ENCODE measurements around the gene MEI1. TPM values are rescaled to one million over a fixed set of nuclear protein-coding genes. Genes with fewer than 3 reads are reported as not detected.

MEI1 gene
- polyA plus RNA-seq, 5 donors, result 2.0 to 4.3 (median 2.9) TPM

DNA sequence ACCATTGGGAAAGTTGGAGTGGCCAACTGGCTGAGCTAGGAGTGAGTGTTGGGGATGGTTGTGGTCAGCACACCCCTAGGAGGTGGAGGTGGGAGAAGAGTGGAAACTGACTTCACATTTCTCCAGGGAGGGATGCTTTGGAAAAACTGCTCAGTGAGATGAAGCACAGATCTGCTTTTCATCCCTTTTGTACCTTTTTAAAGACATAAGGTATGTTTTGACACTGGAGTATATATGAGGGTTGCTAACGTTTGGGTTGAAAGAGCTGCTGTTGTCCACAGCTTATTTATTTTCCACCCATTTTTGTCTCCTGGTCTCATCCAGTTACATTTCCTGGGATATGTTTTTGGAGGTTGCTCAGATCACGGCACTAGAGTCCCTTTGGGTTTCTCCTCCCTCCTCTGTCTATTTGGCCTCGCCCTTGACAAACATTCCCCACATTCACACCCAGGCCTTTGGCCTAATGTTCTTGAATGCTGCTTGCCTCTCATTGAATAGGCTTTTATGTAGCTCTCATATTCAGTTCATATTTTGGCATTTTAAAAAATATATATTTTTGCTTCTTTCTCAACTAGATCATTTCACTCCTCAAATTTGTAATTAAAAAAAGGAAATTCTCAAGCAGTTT lies 141.9 kb downstream of the MEI1 start:
- no peak for DNase-seq

DNA sequence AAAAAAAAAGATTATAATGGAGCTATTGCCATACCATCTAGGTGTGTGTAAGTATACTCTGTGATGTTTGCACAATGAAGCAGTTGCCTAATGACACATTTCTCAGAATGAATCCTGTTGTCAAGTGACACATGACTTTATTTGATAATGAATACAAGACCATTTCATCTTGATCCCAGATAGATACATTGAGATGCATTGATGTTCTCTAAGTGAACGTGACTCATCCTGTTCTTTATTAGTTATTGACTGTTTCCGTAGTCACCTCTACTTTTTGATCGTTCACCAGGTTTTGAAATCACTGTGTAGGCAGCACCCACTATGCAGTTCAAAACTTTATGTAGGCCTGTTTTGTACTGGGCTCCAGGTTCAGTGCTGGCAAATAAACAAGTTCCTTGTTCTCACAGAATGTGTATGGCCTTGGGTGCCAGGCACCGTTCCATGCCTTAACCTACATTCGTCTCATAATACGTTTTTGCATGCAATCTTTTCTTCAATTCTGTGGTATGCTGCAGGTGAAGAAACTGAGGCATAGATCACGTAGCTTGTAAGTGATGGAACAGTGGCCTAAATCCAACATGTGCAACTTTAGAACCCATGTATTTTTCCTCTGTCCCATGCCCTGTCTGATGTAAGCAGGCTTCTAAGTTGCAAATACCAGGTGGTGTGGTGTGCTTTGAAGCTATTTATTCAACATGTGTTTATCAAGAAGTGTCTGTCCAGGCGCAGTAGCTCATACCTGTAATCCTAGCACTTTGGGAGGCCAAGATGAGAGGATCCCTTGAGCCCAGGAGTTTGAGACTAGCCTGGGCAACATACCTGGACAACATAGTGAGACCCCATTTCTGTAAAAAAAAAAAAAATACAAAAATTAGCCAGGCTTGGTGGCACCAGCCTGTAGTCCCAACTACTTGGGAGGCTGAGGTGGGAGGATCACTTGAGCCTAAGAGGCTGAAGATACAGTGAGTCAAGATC lies 144.0 kb downstream of the MEI1 start:
- DNase-seq, result no peak

DNA sequence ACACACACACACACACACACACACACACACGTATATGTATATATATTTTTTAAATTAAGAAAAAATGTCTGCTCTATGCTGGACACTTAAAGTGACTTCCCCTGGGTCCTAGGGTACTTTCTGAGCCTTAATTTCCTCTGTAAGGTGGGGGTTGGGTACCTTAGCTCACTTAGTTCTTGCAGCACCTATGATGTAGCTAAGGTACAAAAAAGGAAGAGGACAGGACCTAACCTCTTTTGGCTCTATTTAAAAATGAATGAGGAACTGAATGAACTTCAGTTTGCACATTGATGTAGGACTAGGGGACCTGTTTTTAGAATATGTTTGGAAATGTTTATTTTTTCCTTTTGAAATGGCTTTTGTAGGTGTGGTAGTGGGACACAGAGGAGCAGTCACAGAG lies 144.7 kb downstream of the MEI1 start:
- DNase-seq, result no peak

DNA sequence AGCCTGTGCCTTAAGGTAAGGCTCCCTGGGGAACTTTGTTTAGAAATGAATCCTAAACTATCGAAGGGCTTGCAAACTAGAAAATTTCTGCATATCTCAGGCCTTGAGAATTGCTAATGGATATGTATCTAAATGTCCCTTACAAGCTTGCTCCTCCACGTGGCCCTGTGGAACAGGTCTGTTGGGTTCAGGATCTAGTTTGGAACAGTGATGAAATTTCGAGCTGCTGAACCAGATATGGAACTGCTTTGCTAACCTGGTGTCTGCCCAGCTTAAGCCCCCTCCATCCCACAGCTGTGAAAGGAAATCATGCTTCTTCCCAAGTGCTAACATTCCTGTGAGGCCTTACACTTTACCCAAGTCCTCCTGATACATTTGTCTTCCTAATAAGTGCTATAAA lies 145.2 kb downstream of the MEI1 start:
- no peak for DNase-seq

DNA sequence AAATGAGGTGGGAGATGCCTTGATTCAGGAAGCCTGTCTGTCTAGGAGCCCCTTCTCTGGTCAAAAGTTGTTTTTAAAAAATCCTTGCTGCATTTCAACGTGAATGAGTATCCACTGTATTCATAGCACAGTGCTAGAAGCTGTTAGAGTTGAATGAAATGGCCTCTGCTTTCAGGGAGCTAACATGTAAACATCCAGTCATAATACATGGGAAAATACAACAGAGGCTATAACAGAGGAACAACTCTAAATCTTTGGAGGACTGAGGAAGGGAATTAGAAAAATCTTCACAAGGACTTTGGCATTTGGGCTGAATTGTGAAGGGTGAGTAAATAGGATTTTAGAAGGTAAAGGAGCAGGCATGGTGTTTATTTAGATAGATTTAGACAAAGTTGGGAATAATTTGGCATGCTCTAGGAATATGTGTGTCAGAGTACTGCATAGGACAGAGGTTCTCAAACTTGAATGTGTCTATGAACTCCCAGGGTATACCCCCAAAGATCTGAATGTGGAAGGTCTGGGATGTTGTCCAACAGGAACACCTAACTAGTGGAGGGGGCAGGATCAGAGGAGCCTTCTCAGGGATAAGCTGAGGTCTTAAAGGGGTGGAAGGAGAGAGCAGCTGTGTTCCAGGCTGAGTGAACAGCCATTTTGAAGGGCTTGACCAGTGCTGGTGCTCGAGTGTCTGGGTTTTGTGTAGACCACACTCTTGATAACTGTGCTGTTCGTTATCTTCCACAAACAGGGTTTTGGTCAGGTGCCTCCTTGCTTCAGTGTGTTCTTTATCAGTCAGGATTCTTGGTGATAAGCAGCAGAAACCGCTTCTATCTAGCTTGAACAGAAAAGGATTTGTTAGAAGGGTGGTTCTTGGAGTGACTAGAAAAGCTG lies 146.3 kb downstream of the MEI1 start:
- DNase-seq, result no peak

DNA sequence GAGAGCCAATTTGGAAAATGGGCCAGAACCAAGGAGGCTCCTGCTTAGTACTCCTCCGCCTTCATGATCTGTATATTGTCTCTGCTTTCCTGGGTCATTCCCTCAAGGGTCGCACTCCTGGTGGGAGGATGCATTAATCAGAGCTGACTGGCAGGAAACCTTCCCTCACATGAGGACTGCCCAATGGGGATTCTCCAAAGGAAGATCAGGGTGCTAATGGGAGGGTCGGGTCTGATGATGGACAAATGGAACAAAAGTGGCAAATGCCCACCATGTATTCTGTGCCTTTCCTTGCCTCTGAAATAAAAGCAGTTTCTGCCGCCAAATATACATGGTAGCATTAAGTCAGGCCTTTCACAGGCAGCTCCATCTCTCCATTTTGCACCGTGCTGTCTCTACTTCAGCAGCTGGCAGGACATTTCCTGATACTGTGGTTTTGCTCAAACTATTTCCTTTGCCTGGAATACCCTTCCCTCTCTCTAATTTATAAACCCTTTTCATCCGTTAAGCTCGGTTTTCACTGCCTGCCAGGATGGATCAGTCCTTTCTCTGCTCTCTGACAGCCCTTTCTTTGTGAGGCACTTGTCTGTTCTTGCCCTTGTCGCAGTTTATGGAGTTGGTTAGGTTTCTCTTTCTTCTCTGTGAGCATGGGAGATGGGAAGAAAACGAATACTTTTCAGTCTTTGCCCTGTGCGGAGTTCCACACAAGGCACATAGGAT lies 147.1 kb downstream of the MEI1 start:
- no peak for DNase-seq

DNA sequence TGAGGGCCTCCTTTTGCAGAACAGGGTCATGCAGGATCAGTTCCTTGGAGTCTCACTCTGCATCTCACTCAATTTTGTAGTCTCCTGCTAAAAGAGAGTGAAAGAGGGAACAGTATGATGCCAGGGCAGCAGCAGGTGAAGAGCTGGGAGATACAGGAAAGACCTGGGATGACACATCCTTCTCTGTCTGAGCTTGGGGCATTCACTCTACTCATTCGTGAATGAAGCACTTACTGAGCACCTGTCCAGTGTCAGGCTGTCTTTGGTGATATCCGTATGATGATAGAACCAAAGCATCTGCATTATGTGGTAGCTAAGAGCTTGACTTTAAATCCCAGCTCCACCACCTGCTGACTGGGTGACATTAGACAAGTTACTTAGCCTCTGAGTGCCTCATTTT lies 148.0 kb downstream of the MEI1 start:
- DNase-seq, result no peak

DNA sequence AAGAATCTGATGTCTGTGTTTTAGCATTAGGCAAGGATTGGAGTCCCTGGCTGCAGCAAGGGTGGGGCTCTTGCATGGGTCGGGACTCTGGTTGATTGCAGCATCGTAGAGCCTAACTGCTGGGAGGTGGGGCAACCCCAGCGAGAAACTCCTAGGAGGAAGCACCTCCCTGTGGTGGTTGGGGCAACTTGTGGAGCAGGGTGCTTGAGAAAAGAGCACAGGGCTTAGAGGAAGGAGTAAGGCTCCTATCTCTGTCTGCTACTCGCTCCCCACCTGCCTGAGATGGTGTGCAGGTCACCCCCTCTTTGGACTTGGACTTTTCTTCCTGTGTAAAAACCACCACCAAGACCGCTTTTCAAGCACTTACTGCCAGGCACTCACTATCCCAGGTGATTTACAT lies 149.2 kb downstream of the MEI1 start:
- no peak for DNase-seq

Other genes with a start within 250 kb of the MEI1 start
- gene PHF5A, start 230.8 kb upstream of the MEI1 start, polyA plus RNA-seq (ENCODE audit: insufficient read depth in 1 of 5, insufficient read length in 5 of 5, low replicate concordance in 1 of 5), result 10 to 100 TPM; 43.6 to 56.5 (median 54.6) TPM
- gene ACO2, start 230.4 kb upstream of the MEI1 start, polyA plus RNA-seq (ENCODE audit: insufficient read depth in 1 of 5, insufficient read length in 5 of 5, low replicate concordance in 1 of 5), result 10 to 100 TPM; 47.4 to 65.1 (median 51.3) TPM
- gene POLR3H, start 155.0 kb upstream of the MEI1 start, polyA plus RNA-seq (ENCODE audit: insufficient read depth in 1 of 5, insufficient read length in 5 of 5, low replicate concordance in 1 of 5), result 10 to 100 TPM; 24.6 to 39.5 (median 27.3) TPM
- gene CSDC2, start 138.5 kb upstream of the MEI1 start, polyA plus RNA-seq (ENCODE audit: insufficient read depth in 1 of 5, insufficient read length in 5 of 5, low replicate concordance in 1 of 5), result 1 to 10 TPM; 3.2 to 7.3 (median 4.0) TPM
- gene PMM1, start 109.7 kb upstream of the MEI1 start, polyA plus RNA-seq (ENCODE audit: insufficient read depth in 1 of 5, insufficient read length in 5 of 5, low replicate concordance in 1 of 5), result 10 to 100 TPM; 41.2 to 63.1 (median 52.3) TPM
- 10 to 100 TPM; 19.4 to 30.8 (median 28.7) TPM for gene DESI1, start 78.5 kb upstream of the MEI1 start, polyA plus RNA-seq (ENCODE audit: insufficient read depth in 1 of 5, insufficient read length in 5 of 5, low replicate concordance in 1 of 5)
- gene XRCC6, start 78.2 kb upstream of the MEI1 start, polyA plus RNA-seq (ENCODE audit: insufficient read depth in 1 of 5, insufficient read length in 5 of 5, low replicate concordance in 1 of 5), result 100 to 1,000 TPM; 307 to 378 (median 331) TPM
- gene SNU13, start 10.6 kb upstream of the MEI1 start, polyA plus RNA-seq (ENCODE audit: insufficient read depth in 1 of 5, insufficient read length in 5 of 5, low replicate concordance in 1 of 5), result 100 to 1,000 TPM; 107 to 155 (median 115) TPM
- gene CCDC134, start 101.2 kb downstream of the MEI1 start, polyA plus RNA-seq (ENCODE audit: insufficient read depth in 1 of 5, insufficient read length in 5 of 5, low replicate concordance in 1 of 5), result 10 to 100 TPM in 1 of 5 donors, 1 to 10 TPM in 4; 8.1 to 10.0 (median 9.3) TPM
- 10 to 100 TPM; 52.1 to 92.9 (median 68.6) TPM for gene SREBF2, start 133.6 kb downstream of the MEI1 start, polyA plus RNA-seq (ENCODE audit: insufficient read depth in 1 of 5, insufficient read length in 5 of 5, low replicate concordance in 1 of 5)
- gene SHISA8, start 215.6 kb downstream of the MEI1 start, polyA plus RNA-seq (ENCODE audit: insufficient read depth in 1 of 5, insufficient read length in 5 of 5, low replicate concordance in 1 of 5), result under 1 TPM in 3 of 5 donors, not detected in 2; 0.08 to 0.27 (median 0.21) TPM
- gene TNFRSF13C, start 227.3 kb downstream of the MEI1 start, polyA plus RNA-seq (ENCODE audit: insufficient read depth in 1 of 5, insufficient read length in 5 of 5, low replicate concordance in 1 of 5), result 1 to 10 TPM; 1.5 to 3.0 (median 1.8) TPM
- gene CENPM, start 247.6 kb downstream of the MEI1 start, polyA plus RNA-seq (ENCODE audit: insufficient read depth in 1 of 5, insufficient read length in 5 of 5, low replicate concordance in 1 of 5), result 10 to 100 TPM; 11.6 to 17.4 (median 15.6) TPM